ENCODE data around the gene OR9A2. TPM values are rescaled to one million over a fixed set of nuclear protein-coding genes. Genes with fewer than 3 reads are reported as not detected.

Gene OR9A2
- total and polyA plus RNA-seq, 7 experiments from 2014 or later = not detected

GRCh38 chr7:143054621-143055020 lies 27.7 kb upstream of the OR9A2 start:
- Histone ChIP-seq H3K4me3 (ENCODE audit: low read length) (no peak overlapping the region), H3K9me3 (ENCODE audit: control insufficient read depth in 2 of 3, low read length in 3 of 3) (no peaks in the 10 kb centered on the region), H3K4me1 (ENCODE audit: control insufficient read depth in 2 of 2, insufficient read depth in 2 of 2, low read length in 2 of 2) (no peaks in the 10 kb centered on the region), H3K27ac (ENCODE audit: low read depth, low read length) (no peak overlapping the region), H3K27me3 (ENCODE audit: control insufficient read depth in 2 of 2, insufficient read depth in 2 of 2, low read length in 2 of 2) (no peaks in the 10 kb centered on the region), H3K36me3 (ENCODE audit: control insufficient read depth in 2 of 3, insufficient read depth in 3 of 3, low read length in 3 of 3) (no peaks in the 10 kb centered on the region)
- POLR2A ChIA-PET = no interaction called here
- CTCF ChIA-PET = no interaction called here
- H3K4me3 Mint-ChIP-seq = no peak overlapping the region
- H3K27me3 Mint-ChIP-seq = peaks cover 0 to 18% (median 0%) of the 10 kb centered on the region in 5 donors
- DNase-seq (no peak), ATAC-seq (no peak)
- H3K4me1 Mint-ChIP-seq = no peaks in the 10 kb centered on the region
- intact Hi-C loops (cut with micrococcal nuclease) = no loop called here
- H3K27ac Mint-ChIP-seq = no peak overlapping the region
- no peaks in the 10 kb centered on the region for H3K36me3 Mint-ChIP-seq
- H3K9me3 Mint-ChIP-seq = peaks cover 0 to 2% (median 0%) of the 10 kb centered on the region in 11 donors

DNA sequence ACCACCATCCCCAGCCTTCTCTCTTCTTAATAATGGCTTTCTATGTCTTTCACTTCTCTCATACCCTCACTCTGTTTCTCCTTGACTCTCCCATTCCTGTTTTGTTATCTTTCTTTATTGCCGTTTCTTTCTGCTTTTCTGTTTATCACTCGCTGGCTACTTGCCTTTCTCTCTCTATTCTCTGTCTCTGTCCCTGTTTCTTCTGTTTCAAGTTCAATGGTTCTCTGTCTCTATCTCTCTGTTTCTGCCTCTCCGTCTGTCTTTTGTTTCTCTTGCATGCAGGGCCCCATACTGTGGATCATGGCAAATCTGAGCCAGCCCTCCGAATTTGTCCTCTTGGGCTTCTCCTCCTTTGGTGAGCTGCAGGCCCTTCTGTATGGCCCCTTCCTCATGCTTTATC lies 25.1 kb upstream of the OR9A2 start, which contains the start of gene OR6V1:
TSS of gene OR6V1 (plus strand) at position 301 of the 400 bp plus-strand sequence. CDS start at position 301, 0 bp downstream.
- CTCF ChIA-PET = interaction anchor here (0.7 kb wide), 1 partner anchor 123 kb away, joined by 3 read pairs; no protein-coding TSS in a partner anchor

DNA sequence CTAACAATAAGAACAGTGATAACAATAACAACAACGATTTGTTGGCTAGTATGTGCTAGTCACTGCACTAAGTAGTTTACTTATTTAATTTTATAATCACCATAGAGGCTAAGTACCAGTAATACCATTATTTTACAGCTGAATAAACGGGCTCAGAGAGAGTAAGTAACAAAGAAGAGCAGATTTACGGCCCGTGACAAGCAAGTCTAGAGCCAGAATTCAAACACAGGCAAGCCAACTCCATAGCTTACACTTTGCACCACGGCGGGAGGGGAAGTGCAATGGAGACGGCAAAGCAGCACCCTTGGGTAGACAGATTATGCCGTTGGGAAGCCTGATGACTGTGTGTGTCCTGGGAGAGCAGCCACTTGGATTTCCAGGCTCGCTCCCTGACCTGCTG lies 24.0 kb upstream of the OR9A2 start:
- peaks cover 0 to 5% (median 0%) of the 10 kb centered on the region in 7 donors for H3K4me1 Mint-ChIP-seq
- H3K4me3 Mint-ChIP-seq = no peak overlapping the region
- H3K27ac Mint-ChIP-seq = no peak overlapping the region
- no peaks in the 10 kb centered on the region for H3K36me3 Mint-ChIP-seq
- Histone ChIP-seq H3K4me1 (ENCODE audit: control insufficient read depth in 2 of 2, insufficient read depth in 2 of 2, low read length in 2 of 2) (no peaks in the 10 kb centered on the region), H3K4me3 (ENCODE audit: low read length) (no peak overlapping the region), H3K27ac (ENCODE audit: low read depth, low read length) (no peak overlapping the region), H3K9me3 (ENCODE audit: control insufficient read depth in 2 of 3, low read length in 3 of 3) (no peaks in the 10 kb centered on the region), H3K27me3 (ENCODE audit: control insufficient read depth in 2 of 2, insufficient read depth in 2 of 2, low read length in 2 of 2) (no peaks in the 10 kb centered on the region), H3K36me3 (ENCODE audit: control insufficient read depth in 2 of 3, insufficient read depth in 3 of 3, low read length in 3 of 3) (no peaks in the 10 kb centered on the region)
- intact Hi-C loops (cut with micrococcal nuclease) = no loop called here
- H3K9me3 Mint-ChIP-seq = peaks cover 0 to 2% (median 0%) of the 10 kb centered on the region in 11 donors
- peaks cover 0 to 16% (median 4%) of the 10 kb centered on the region in 5 donors for H3K27me3 Mint-ChIP-seq
- ATAC-seq (no peak), DNase-seq (no peak)
- ChIA-PET POLR2A (no interaction called here), CTCF (no interaction called here)

More for the DNA sequence above, 25.1 kb upstream of the OR9A2 start, which contains the start of gene OR6V1:
- H3K4me1 ChIP-seq (ENCODE audit: control insufficient read depth in 2 of 2, insufficient read depth in 2 of 2, low read length in 2 of 2) = no peaks in the 10 kb centered on the region
- peaks cover 0 to 18% (median 2%) of the 10 kb centered on the region in 5 donors for H3K27me3 Mint-ChIP-seq
- no peak for DNase-seq
- no peaks in the 10 kb centered on the region for H3K36me3 Mint-ChIP-seq
- H3K27ac Mint-ChIP-seq = no peak within 1 kb of the TSS
- peaks cover 0 to 2% (median 0%) of the 10 kb centered on the region in 11 donors for H3K9me3 Mint-ChIP-seq
- no peaks in the 10 kb centered on the region for H3K9me3 ChIP-seq (ENCODE audit: control insufficient read depth in 2 of 3, low read length in 3 of 3)
- no peak within 1 kb of the TSS for H3K27ac ChIP-seq (ENCODE audit: low read depth, low read length)
- no peak for ATAC-seq
- H3K27me3 ChIP-seq (ENCODE audit: control insufficient read depth in 2 of 2, insufficient read depth in 2 of 2, low read length in 2 of 2) = no peaks in the 10 kb centered on the region
- POLR2A ChIA-PET = no interaction called here
- H3K4me1 Mint-ChIP-seq = peaks cover 0 to 3% (median 0%) of the 10 kb centered on the region in 7 donors
- no peak within 1 kb of the TSS for H3K4me3 ChIP-seq (ENCODE audit: low read length)
- intact Hi-C loops (cut with micrococcal nuclease) = no loop called here
- no peaks in the 10 kb centered on the region for H3K36me3 ChIP-seq (ENCODE audit: control insufficient read depth in 2 of 3, insufficient read depth in 3 of 3, low read length in 3 of 3)
- H3K4me3 Mint-ChIP-seq = no peak within 1 kb of the TSS

DNA sequence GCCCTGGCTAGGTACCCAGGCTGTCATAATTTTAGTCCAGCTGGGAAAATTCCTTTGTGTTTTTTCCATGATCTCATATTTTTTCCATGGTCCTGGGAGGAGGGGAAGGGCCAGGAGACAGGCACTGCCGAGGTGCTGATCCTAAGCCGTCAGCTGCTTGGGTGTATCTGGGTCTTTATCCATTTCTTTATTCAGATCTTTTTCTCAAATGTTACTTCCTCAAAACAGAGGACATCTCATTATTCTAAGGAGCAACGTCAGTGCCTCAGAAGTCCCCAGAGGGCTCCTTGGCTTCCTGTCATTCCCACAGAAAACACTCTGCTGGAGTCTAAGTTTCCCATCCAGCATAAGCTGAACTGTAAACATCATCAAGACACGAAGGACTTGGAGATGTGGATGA lies 22.4 kb upstream of the OR9A2 start:
- H3K27ac Mint-ChIP-seq = no peak overlapping the region
- no peak for ATAC-seq
- Histone ChIP-seq H3K4me3 (ENCODE audit: low read length) (no peak overlapping the region), H3K27ac (ENCODE audit: low read depth, low read length) (no peak overlapping the region), H3K4me1 (ENCODE audit: control insufficient read depth in 2 of 2, insufficient read depth in 2 of 2, low read length in 2 of 2) (no peaks in the 10 kb centered on the region), H3K9me3 (ENCODE audit: control insufficient read depth in 2 of 3, low read length in 3 of 3) (no peaks in the 10 kb centered on the region), H3K36me3 (ENCODE audit: control insufficient read depth in 2 of 3, insufficient read depth in 3 of 3, low read length in 3 of 3) (no peaks in the 10 kb centered on the region), H3K27me3 (ENCODE audit: control insufficient read depth in 2 of 2, insufficient read depth in 2 of 2, low read length in 2 of 2) (no peaks in the 10 kb centered on the region)
- H3K4me3 Mint-ChIP-seq = no peak overlapping the region
- no peaks in the 10 kb centered on the region for H3K36me3 Mint-ChIP-seq
- CTCF ChIA-PET = no interaction called here
- intact Hi-C loops (cut with micrococcal nuclease) = no loop called here
- DNase-seq = no peak
- peaks cover 0 to 16% (median 4%) of the 10 kb centered on the region in 5 donors for H3K27me3 Mint-ChIP-seq
- peaks cover 0 to 5% (median 0%) of the 10 kb centered on the region in 7 donors for H3K4me1 Mint-ChIP-seq
- POLR2A ChIA-PET = no interaction called here
- H3K9me3 Mint-ChIP-seq = no peaks in the 10 kb centered on the region

DNA sequence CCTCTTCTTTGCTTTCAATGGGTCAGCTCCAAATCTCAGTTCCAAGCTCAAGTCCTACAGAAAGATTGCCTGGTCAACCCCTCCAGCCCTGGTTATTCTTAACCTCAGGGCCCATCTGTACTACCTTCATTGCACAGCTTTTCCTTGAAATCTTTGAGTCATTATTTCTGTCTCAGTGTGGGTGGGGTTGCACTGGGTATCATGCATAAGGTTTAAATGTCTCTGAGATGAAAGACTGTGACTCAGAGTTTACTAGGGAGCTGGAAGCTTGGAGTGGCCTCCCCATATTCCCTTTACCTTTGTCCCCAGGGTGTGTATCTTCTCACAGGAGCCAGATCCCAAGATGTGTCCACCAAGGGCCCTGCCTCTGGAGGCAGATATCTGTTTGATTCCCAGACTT lies 21.9 kb upstream of the OR9A2 start:
- no peaks in the 10 kb centered on the region for H3K9me3 ChIP-seq (ENCODE audit: control insufficient read depth in 2 of 3, low read length in 3 of 3)
- no peaks in the 10 kb centered on the region for H3K4me1 ChIP-seq (ENCODE audit: control insufficient read depth in 2 of 2, insufficient read depth in 2 of 2, low read length in 2 of 2)
- H3K36me3 ChIP-seq (ENCODE audit: control insufficient read depth in 2 of 3, insufficient read depth in 3 of 3, low read length in 3 of 3) = no peaks in the 10 kb centered on the region
- no peak for DNase-seq
- Mint-ChIP-seq H3K4me1 (peaks cover 0 to 5% (median 0%) of the 10 kb centered on the region in 7 donors), H3K27me3 (peaks cover 0 to 13% (median 4%) of the 10 kb centered on the region in 5 donors), H3K27ac (no peak overlapping the region), H3K9me3 (no peaks in the 10 kb centered on the region), H3K36me3 (no peaks in the 10 kb centered on the region), H3K4me3 (no peak overlapping the region)
- no peak overlapping the region for H3K27ac ChIP-seq (ENCODE audit: low read depth, low read length)
- intact Hi-C loops (cut with micrococcal nuclease) = no loop called here
- CTCF ChIA-PET = no interaction called here
- ATAC-seq = no peak
- no peaks in the 10 kb centered on the region for H3K27me3 ChIP-seq (ENCODE audit: control insufficient read depth in 2 of 2, insufficient read depth in 2 of 2, low read length in 2 of 2)
- H3K4me3 ChIP-seq (ENCODE audit: low read length) = no peak overlapping the region
- POLR2A ChIA-PET = no interaction called here

DNA sequence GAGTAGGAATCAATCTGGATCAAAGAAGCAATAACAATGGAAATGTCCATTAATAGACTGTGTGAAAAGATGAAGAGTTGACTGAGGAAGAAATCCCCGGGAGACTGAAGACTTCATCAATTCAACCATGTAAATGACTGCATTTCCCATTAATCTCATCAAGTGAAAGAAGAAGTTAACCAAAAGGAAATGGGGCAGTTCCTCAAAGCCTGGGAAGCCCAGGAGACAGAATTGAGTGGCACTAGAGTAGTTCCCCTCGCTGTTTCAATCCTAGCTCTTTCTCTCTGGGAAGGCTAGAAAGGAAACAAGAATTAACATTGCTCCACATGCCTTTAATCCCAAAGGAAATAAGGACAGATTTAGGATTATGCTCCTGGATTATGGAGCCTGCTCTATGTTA lies 20.4 kb upstream of the OR9A2 start:
- Mint-ChIP-seq H3K4me3 (no peak overlapping the region), H3K9me3 (no peaks in the 10 kb centered on the region), H3K27ac (no peak overlapping the region), H3K36me3 (no peaks in the 10 kb centered on the region), H3K27me3 (peaks cover 0 to 8% (median 6%) of the 10 kb centered on the region in 5 donors), H3K4me1 (peaks cover 0 to 5% (median 0%) of the 10 kb centered on the region in 7 donors)
- DNase-seq (no peak), ATAC-seq (peak; percentile 38)
- no peaks in the 10 kb centered on the region for H3K36me3 ChIP-seq (ENCODE audit: control insufficient read depth in 2 of 3, insufficient read depth in 3 of 3, low read length in 3 of 3)
- ChIA-PET CTCF (no interaction called here), POLR2A (no interaction called here)
- no peaks in the 10 kb centered on the region for H3K27me3 ChIP-seq (ENCODE audit: control insufficient read depth in 2 of 2, insufficient read depth in 2 of 2, low read length in 2 of 2)
- H3K27ac ChIP-seq (ENCODE audit: low read depth, low read length) = no peak overlapping the region
- no peak overlapping the region for H3K4me3 ChIP-seq (ENCODE audit: low read length)
- no peaks in the 10 kb centered on the region for H3K4me1 ChIP-seq (ENCODE audit: control insufficient read depth in 2 of 2, insufficient read depth in 2 of 2, low read length in 2 of 2)
- no peaks in the 10 kb centered on the region for H3K9me3 ChIP-seq (ENCODE audit: control insufficient read depth in 2 of 3, low read length in 3 of 3)
- intact Hi-C loops (cut with micrococcal nuclease) = no loop called here

DNA sequence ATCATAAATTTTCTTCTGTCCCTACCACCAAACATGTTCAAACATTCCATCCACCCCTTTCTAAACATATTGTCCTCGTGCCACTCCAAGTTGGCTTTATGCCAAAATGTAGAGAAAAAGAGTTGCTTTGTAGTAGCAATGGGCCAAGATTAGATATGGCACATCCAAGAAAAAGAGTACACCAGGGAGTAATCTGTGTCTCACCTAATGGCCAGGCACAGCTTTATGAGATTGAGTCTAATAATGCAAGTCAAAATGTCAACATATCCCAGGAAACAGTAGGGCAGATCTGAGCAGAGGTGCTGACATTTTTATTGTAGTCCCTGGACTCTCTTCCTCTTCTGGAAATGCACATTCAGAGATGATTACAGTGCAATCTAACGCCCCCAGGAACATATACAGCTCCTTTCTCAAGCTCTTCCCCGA lies 19.5 kb upstream of the OR9A2 start:
- POLR2A ChIA-PET = no interaction called here
- CTCF ChIA-PET = no interaction called here
- intact Hi-C loops (cut with micrococcal nuclease) = no loop called here

More for the DNA sequence above, 19.5 kb upstream of the OR9A2 start:
- ATAC-seq = no peak
- Mint-ChIP-seq H3K27ac (no peak overlapping the region), H3K9me3 (no peaks in the 10 kb centered on the region), H3K36me3 (no peaks in the 10 kb centered on the region), H3K4me3 (no peak overlapping the region), H3K27me3 (peaks cover 0 to 8% (median 7%) of the 10 kb centered on the region in 5 donors), H3K4me1 (peaks cover 0 to 5% (median 0%) of the 10 kb centered on the region in 7 donors)
- Histone ChIP-seq H3K4me3 (ENCODE audit: low read length) (no peak overlapping the region), H3K4me1 (ENCODE audit: control insufficient read depth in 2 of 2, insufficient read depth in 2 of 2, low read length in 2 of 2) (no peaks in the 10 kb centered on the region), H3K27me3 (ENCODE audit: control insufficient read depth in 2 of 2, insufficient read depth in 2 of 2, low read length in 2 of 2) (no peaks in the 10 kb centered on the region), H3K9me3 (ENCODE audit: control insufficient read depth in 2 of 3, low read length in 3 of 3) (no peaks in the 10 kb centered on the region), H3K36me3 (ENCODE audit: control insufficient read depth in 2 of 3, insufficient read depth in 3 of 3, low read length in 3 of 3) (no peaks in the 10 kb centered on the region), H3K27ac (ENCODE audit: low read depth, low read length) (no peak overlapping the region)
- no peak for DNase-seq
